ENCODE results near the gene CCDC185. TPM values are rescaled to one million over a fixed set of nuclear protein-coding genes. Genes with fewer than 3 reads are reported as not detected.

The CCDC185 gene
- total RNA-seq, 4 donors from 2014 or later = 0.27 TPM; not detected in 3

- TF ChIP-seq CTCF (IDR thresholded peaks at IDR 0.05) (no peak), POLR2A (IDR thresholded peaks at IDR 0.05) (no peak)
- no peaks in the 10 kb centered on the region for H3K27me3 ChIP-seq
- no peak for DNase-seq
- intact Hi-C loops (cut with DNase I) = no loop called here
- H3K4me3 ChIP-seq (replicated peaks in 1 of 3) = no peak overlapping the region
- 95 to 96% methylated on average over 8 of the region's 8 CpGs for WGBS, 2 donors
- H3K4me1 ChIP-seq = no peaks in the 10 kb centered on the region
- no peaks in the 10 kb centered on the region for H3K36me3 ChIP-seq
- no peaks in the 10 kb centered on the region for H3K9me3 ChIP-seq
- no peak overlapping the region for H3K27ac ChIP-seq
These were observed 25.9 kb downstream of the CCDC185 start for GRCh38 chr1:223419115-223419514.

- no peaks in the 10 kb centered on the region for H3K9me3 ChIP-seq
- H3K27ac ChIP-seq = no peak overlapping the region
- intact Hi-C loops (cut with DNase I) = no loop called here
- no peaks in the 10 kb centered on the region for H3K4me1 ChIP-seq
- no peaks in the 10 kb centered on the region for H3K27me3 ChIP-seq
- no peak for TF ChIP-seq CTCF (IDR thresholded peaks at IDR 0.05)
- TF ChIP-seq POLR2A (IDR thresholded peaks at IDR 0.05) = no peak
- DNase-seq = no peak
- 75 to 82% methylated on average over 10 of the region's 10 CpGs for WGBS, 2 donors
- no peaks in the 10 kb centered on the region for H3K36me3 ChIP-seq
- no peak overlapping the region for H3K4me3 ChIP-seq (replicated peaks in 1 of 3)
These were observed 26.3 kb downstream of the CCDC185 start for GRCh38 chr1:223419561-223419960.

- H3K4me1 ChIP-seq = no peaks in the 10 kb centered on the region
- H3K4me3 ChIP-seq (replicated peaks in 1 of 3) = no peak overlapping the region
- intact Hi-C loops (cut with DNase I) = no loop called here
- no peaks in the 10 kb centered on the region for H3K9me3 ChIP-seq
- no peak for DNase-seq
- TF ChIP-seq POLR2A (IDR thresholded peaks at IDR 0.05) (no peak), CTCF (IDR thresholded peaks at IDR 0.05) (no peak)
- H3K27ac ChIP-seq = no peak overlapping the region
- H3K27me3 ChIP-seq = no peaks in the 10 kb centered on the region
- no peaks in the 10 kb centered on the region for H3K36me3 ChIP-seq
- WGBS, 2 donors = 73 to 85% methylated on average over 1 of the region's 1 CpG
These were observed 27.8 kb downstream of the CCDC185 start for GRCh38 chr1:223421025-223421424.

- no peak overlapping the region for H3K4me3 ChIP-seq (replicated peaks in 1 of 3)
- no peaks in the 10 kb centered on the region for H3K9me3 ChIP-seq
- 32 to 37% methylated on average over 2 of the region's 2 CpGs for WGBS, 2 donors
- no peaks in the 10 kb centered on the region for H3K36me3 ChIP-seq
- intact Hi-C loops (cut with DNase I) = no loop called here
- no peak for DNase-seq
- no peaks in the 10 kb centered on the region for H3K27me3 ChIP-seq
- no peaks in the 10 kb centered on the region for H3K4me1 ChIP-seq
- no peak overlapping the region for H3K27ac ChIP-seq
- TF ChIP-seq CTCF (IDR thresholded peaks at IDR 0.05) (no peak), POLR2A (IDR thresholded peaks at IDR 0.05) (no peak)
These were observed 28.5 kb downstream of the CCDC185 start for GRCh38 chr1:223421676-223422075.

GRCh38 chr1:223422911-223423310, 29.7 kb downstream of the CCDC185 start:
- no peaks in the 10 kb centered on the region for H3K4me1 ChIP-seq
- H3K4me3 ChIP-seq (replicated peaks in 1 of 3) = no peak overlapping the region
- DNase-seq = no peak
- intact Hi-C loops (cut with DNase I) = no loop called here
- no peaks in the 10 kb centered on the region for H3K27me3 ChIP-seq
- H3K27ac ChIP-seq = no peak overlapping the region
- no peaks in the 10 kb centered on the region for H3K9me3 ChIP-seq
- no peaks in the 10 kb centered on the region for H3K36me3 ChIP-seq
- TF ChIP-seq CTCF (IDR thresholded peaks at IDR 0.05) = no peak
- 76 to 85% methylated on average over 1 of the region's 1 CpG for WGBS, 2 donors
